PFSK-1 (cell line): ENCODE measurements around the gene IRF7.

Experiments used
- FOXP2 ChIP-seq: optimal IDR thresholded peaks from 2 replicates; pipeline ENCODE3; 2011; ENCODE audit warnings: borderline replicate concordance, control low read depth, inconsistent platforms; ENCODE audit not compliant: insufficient read depth; ENCODE audit errors: extremely low read length, extremely low read depth
- POLR2AphosphoS5 ChIP-seq: IDR thresholded peaks from 2 replicates; pipeline ENCODE4 v1.6.1; 2012; ENCODE audit warnings: low read depth, mild to moderate bottlenecking, control low read depth, low read length, moderate library complexity
- SIN3A ChIP-seq: IDR thresholded peaks from 2 replicates; pipeline ENCODE4 v1.6.1; 2012; ENCODE audit warnings: mild to moderate bottlenecking, low read length, moderate library complexity, borderline replicate concordance; ENCODE audit not compliant: insufficient read depth
- TAF1 ChIP-seq: IDR thresholded peaks from 2 replicates; pipeline ENCODE4 v1.6.1; 2012; ENCODE audit warnings: low read length, control low read depth, borderline replicate concordance; ENCODE audit not compliant: insufficient read depth
- TF ChIP-seq, protein P1 (sequence below), 2 experiments: IDR thresholded peaks; 2 replicates each; pipeline versions ENCODE4 v1.6.1 to v1.8.0; 2011 to 2012; ENCODE audit warnings: low read depth in 2 of 2, low read length in 2 of 2, control low read depth in 1 of 2, inconsistent platforms in 1 of 2, mild to moderate bottlenecking in 1 of 2, moderate library complexity in 1 of 2; ENCODE audit not compliant: insufficient read depth in 1 of 2

The IRF7 gene

DNA sequence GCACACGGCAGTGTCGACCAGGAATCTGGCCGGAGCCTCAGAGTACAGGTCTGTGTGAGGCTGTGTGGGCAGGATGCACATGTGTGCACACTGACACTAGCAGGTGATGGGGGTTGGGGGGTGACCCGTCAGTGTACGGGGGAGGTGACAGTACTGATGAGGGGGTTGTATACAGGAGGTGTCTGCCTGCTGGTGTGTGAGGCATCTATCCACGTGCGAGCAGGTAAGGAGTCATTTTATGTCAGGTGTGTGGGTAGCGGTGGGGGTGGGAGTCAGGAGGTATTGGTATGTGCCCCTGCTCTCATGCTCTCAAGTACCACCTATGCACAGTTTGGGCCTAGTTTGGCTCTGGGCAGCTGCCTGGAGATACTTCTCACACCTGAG, 44.0 kb downstream of the IRF7 start:
- TF ChIP-seq SIN3A, result no peak
- TF ChIP-seq FOXP2, result no peak
- TF ChIP-seq, protein P1, sequence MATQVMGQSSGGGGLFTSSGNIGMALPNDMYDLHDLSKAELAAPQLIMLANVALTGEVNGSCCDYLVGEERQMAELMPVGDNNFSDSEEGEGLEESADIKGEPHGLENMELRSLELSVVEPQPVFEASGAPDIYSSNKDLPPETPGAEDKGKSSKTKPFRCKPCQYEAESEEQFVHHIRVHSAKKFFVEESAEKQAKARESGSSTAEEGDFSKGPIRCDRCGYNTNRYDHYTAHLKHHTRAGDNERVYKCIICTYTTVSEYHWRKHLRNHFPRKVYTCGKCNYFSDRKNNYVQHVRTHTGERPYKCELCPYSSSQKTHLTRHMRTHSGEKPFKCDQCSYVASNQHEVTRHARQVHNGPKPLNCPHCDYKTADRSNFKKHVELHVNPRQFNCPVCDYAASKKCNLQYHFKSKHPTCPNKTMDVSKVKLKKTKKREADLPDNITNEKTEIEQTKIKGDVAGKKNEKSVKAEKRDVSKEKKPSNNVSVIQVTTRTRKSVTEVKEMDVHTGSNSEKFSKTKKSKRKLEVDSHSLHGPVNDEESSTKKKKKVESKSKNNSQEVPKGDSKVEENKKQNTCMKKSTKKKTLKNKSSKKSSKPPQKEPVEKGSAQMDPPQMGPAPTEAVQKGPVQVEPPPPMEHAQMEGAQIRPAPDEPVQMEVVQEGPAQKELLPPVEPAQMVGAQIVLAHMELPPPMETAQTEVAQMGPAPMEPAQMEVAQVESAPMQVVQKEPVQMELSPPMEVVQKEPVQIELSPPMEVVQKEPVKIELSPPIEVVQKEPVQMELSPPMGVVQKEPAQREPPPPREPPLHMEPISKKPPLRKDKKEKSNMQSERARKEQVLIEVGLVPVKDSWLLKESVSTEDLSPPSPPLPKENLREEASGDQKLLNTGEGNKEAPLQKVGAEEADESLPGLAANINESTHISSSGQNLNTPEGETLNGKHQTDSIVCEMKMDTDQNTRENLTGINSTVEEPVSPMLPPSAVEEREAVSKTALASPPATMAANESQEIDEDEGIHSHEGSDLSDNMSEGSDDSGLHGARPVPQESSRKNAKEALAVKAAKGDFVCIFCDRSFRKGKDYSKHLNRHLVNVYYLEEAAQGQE (IDR thresholded peaks at IDR 0.05; ENCODE audit: insufficient read depth in 1 of 2, low read depth in 2 of 2, low read length in 2 of 2), result no peak
- no peak for TF ChIP-seq POLR2AphosphoS5
- no peak for TF ChIP-seq TAF1

DNA sequence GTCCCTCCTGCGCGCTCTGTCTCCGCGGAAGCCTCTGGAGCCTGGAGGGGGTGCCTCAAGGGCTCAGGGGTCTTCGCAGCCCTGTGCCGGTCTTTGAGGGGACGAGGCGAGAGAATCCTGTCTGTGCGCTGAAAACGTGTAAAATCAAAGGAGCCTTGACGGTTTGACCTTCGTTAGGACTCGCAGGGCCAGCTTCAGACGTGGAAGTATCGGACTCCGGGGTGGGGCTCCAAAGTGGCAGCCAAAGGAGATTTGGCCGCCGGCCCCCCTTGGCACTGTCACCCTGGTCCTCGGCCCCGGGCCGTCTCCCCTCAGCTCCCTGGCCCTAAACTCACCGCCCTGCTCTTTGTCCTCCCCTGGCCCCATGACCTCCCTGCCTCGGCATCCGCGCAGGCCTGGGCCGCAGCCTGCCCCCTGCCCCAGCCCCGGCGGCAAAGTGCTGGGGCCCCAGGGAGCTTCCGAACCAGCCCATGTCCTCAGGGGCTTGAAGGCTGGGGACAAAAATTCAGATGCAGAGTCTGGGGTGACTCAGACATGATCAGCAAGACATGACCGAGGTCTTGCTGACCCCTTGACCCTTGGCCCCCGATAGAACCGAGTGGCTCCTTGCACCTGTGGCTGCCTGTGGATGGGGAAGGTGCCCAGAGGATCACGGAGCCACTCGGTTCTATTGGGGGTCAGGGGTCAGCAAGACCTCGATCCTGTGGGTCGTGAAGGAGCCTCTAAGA, 46.4 kb downstream of the IRF7 start:
- no peak for TF ChIP-seq FOXP2
- no peak for TF ChIP-seq TAF1
- TF ChIP-seq SIN3A, result no peak
- TF ChIP-seq, protein P1 (IDR thresholded peaks at IDR 0.05; ENCODE audit: insufficient read depth in 1 of 2, low read depth in 2 of 2, low read length in 2 of 2), result no peak
- no peak for TF ChIP-seq POLR2AphosphoS5

DNA sequence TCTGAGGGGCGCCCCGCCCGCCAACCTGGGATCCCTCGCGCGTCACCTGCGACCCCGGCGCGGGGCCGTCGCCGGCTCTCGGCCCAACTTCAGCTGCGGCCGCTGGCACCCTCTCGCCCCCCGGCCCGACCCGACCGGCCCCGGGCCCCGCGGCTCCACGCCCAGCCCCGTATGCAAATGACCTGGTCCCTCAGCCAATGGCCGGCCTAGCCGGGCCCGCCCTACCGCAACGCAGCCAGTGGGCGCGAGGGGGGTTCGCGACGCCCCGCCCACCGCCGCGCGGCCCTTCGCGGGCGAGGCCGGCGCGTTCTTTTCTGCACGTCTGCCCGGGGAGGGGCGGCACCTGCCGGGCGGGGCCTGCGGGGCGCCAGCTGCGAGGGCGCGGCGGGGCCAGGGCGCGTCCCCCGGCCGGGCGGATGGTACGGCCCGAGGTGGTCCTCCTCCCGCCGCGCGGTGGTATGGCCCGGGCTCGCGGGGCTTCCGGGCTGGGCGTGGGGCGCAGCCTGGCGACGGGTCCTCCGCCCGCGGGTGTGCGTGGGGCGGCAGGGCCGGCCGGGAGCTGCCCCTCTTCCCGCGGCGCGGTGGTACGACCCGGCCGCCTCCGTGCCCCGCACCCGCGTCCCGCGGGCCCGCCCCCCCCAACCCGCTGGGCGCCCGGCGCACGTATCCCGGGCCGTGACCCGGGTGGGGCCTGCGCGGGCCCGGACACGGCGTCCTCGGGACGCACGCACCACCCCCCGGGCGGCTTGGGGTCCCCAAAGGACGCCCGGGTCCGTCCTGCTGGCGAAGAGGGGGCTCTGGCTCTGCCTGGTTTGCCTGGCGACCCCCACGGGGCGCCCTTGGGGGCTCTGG, 47.2 kb downstream of the IRF7 start:
- 0 out of 2 replicates have a peak, but pooled peaks have one; percentile 6 for TF ChIP-seq POLR2AphosphoS5
- TF ChIP-seq TAF1, result peak; percentile 34; the same call in 1 of the 2 replicates
- TF ChIP-seq, protein P1 (IDR thresholded peaks at IDR 0.05; ENCODE audit: insufficient read depth in 1 of 2, low read depth in 2 of 2, low read length in 2 of 2), result no peak

DNA sequence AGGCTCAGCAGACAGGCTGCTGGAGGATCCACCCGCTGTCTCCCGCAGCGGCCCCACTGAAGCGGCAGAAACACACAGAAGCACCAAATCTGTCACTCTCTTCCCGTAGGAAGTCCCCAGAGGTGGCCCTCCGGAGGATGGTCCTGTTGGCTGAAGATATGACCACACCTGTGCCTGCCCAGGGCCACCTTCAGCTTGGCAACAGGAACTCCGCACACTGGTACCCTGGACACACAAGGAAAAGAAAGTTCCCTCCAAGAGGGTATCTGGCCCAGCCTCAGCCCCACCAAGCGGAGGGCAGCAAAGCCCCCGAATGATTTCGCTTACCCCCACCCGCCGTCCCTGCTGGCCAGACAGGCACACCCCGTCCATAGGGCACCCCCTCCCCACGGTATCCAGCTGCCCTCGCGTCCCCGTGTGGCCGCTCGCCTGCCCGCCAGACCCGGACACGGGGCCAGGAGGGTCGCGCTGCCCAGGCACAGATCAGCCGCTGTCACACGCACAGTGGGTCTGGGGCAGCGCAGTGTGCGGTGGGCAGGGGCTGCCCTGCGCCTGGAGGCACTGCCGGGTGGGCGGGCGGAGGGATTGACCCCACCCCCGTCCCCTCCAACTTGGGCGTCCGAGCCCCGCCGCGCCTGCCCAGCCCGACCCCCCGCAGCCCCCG, 48.0 kb downstream of the IRF7 start:
- TF ChIP-seq SIN3A, result no peak
- TF ChIP-seq FOXP2, result peak; percentile 3

DNA sequence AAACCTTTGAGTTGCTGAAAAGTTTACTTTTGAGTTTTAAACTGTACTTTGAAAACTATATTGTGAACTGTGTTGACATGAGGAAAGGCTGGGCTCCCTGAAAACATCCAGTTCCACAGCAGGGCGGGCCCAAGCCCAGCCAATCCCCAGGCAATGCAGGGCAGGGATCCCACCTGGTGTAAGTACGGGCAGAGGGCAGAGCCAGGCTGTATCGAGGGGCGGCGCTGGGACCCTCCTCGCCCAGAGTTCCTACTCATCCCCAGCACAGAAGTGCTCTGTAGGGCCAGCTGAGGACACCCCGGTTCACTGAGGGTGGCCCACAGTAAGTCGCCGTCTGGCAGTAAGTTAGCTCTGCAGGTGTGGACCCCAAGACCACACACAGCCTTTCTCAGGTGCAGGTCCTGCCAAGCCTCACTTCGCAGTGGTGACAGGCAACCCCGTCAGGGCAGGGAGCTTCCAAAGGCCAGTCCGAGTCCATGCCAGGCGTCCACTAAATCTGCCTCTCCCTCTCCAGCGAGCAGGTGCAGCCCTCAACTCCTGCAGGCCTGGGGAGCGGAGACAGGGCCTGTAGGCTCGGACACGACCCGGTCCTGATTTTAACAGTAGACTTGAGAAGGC, 48.6 kb downstream of the IRF7 start:
- TF ChIP-seq POLR2AphosphoS5, result no peak
- no peak for TF ChIP-seq FOXP2
- no peak for TF ChIP-seq TAF1
- TF ChIP-seq, protein P1 (IDR thresholded peaks at IDR 0.05; ENCODE audit: insufficient read depth in 1 of 2, low read depth in 2 of 2, low read length in 2 of 2), result no peak
- TF ChIP-seq SIN3A, result no peak
